ENCODE measurements around the gene EWSR1.

DNA sequence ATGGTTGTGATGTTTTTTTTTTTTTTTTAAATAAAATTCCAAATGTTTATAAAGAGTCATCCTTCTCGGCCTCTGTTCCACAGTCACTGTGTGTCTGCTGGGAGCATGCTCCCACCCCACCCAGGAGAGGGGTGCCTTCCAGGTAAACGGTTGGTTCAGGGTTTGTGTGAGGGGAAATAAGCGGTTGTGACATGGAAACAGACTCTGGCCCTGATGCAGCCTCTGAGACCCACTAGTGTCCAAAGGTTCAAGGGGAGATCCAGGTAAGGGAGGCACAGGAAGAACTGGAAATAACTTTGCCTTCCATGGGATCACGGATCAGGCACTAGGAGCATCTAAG lies 32.4 kb downstream of the EWSR1 start:
- TF ChIP-seq, protein P1, sequence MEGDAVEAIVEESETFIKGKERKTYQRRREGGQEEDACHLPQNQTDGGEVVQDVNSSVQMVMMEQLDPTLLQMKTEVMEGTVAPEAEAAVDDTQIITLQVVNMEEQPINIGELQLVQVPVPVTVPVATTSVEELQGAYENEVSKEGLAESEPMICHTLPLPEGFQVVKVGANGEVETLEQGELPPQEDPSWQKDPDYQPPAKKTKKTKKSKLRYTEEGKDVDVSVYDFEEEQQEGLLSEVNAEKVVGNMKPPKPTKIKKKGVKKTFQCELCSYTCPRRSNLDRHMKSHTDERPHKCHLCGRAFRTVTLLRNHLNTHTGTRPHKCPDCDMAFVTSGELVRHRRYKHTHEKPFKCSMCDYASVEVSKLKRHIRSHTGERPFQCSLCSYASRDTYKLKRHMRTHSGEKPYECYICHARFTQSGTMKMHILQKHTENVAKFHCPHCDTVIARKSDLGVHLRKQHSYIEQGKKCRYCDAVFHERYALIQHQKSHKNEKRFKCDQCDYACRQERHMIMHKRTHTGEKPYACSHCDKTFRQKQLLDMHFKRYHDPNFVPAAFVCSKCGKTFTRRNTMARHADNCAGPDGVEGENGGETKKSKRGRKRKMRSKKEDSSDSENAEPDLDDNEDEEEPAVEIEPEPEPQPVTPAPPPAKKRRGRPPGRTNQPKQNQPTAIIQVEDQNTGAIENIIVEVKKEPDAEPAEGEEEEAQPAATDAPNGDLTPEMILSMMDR (IDR thresholded peaks at IDR 0.05; ENCODE audit: insufficient read depth, low read depth, low read length): no peak
- no peak for TF ChIP-seq EZH2 (IDR thresholded peaks at IDR 0.05; ENCODE audit: insufficient read depth, low read length)

All from astrocyte (in vitro differentiated cells and primary cell).